K562 (cell line): ENCODE measurements around the gene SP6. TPM values are rescaled to one million over a fixed set of nuclear protein-coding genes. Genes with fewer than 3 reads are reported as not detected.

Experiments
- ARNT ChIP-seq, 2 experiments: fragments of 450-650 bp; IDR thresholded peaks; 2 replicates each; pipeline ENCODE4 v1.6.1; 2016; ENCODE audit warnings: mild to moderate bottlenecking in 1 of 2
- BRD9 ChIP-seq: fragments of 450-650 bp; IDR thresholded peaks from 2 replicates; pipeline ENCODE4 v1.6.1; 2018; ENCODE audit warnings: low read depth; ENCODE audit not compliant: partially characterized antibody
- FUS ChIP-seq: fragments of 200-400 bp; formaldehyde crosslinking; optimal IDR thresholded peaks from 2 replicates; pipeline ENCODE3; 2017; ENCODE audit warnings: low read depth, low read length
- MTF1 ChIP-seq: fragments of 250-450 bp; sonication (Bioruptor Pico); IDR thresholded peaks from 2 replicates; pipeline ENCODE4 v1.9.0; 2021; ENCODE audit warnings: moderate library complexity, mild to moderate bottlenecking, inconsistent platforms, borderline replicate concordance
- NBN ChIP-seq: fragments of 450-650 bp; IDR thresholded peaks from 2 replicates; pipeline ENCODE4 v1.6.1; 2016; ENCODE audit warnings: low read depth, mild to moderate bottlenecking
- NFRKB ChIP-seq: fragments of 450-650 bp; IDR thresholded peaks from 2 replicates; pipeline ENCODE4 v1.6.1; 2016; ENCODE audit warnings: low read depth
- NRF1 ChIP-seq, 2 experiments: fragments of 450-650 bp; IDR thresholded peaks in 1 of 2; conservative IDR thresholded peaks in 1 of 2; 2 replicates each; pipeline ENCODE4 v1.6.1; 2014; ENCODE audit warnings: mild to moderate bottlenecking in 2 of 2
- PHF8 ChIP-seq: fragments of 200-600 bp; sonication (generic); IDR thresholded peaks from 2 replicates; pipeline ENCODE4 v1.6.1; 2012; ENCODE audit warnings: mixed run types, mild to moderate bottlenecking, inconsistent platforms, low read length, moderate library complexity, borderline replicate concordance
- PHTF2 ChIP-seq: fragments of 250-450 bp; sonication (Bioruptor Pico); IDR thresholded peaks from 2 replicates; pipeline ENCODE4 v1.5.0; 2021; ENCODE audit warnings: mild to moderate bottlenecking
- RBM25 ChIP-seq: fragments of 200-400 bp; formaldehyde crosslinking; IDR thresholded peaks from 2 replicates; pipeline ENCODE4 v1.6.1; 2018; ENCODE audit warnings: low read length, low read depth, moderate library complexity; ENCODE audit not compliant: severe bottlenecking
- TAF9B ChIP-seq: fragments of 450-650 bp; IDR thresholded peaks from 2 replicates; pipeline ENCODE4 v1.6.1; 2018; ENCODE audit warnings: mild to moderate bottlenecking; ENCODE audit not compliant: partially characterized antibody
- ZNF24 ChIP-seq: fragments of 450-650 bp; IDR thresholded peaks from 2 replicates; pipeline ENCODE4 v1.6.1; 2016
- ZNF263 ChIP-seq: sonication (generic); formaldehyde crosslinking; IDR thresholded peaks from 2 replicates; pipeline ENCODE4 v1.8.0; 2022; ENCODE audit warnings: mild to moderate bottlenecking, missing genetic modification reagents, borderline replicate concordance
- ZNF316 ChIP-seq: fragments of 450-650 bp; IDR thresholded peaks from 2 replicates; pipeline ENCODE4 v1.6.1; 2016
- ZNF76 ChIP-seq: fragments of 250-450 bp; sonication (Bioruptor Pico); IDR thresholded peaks from 2 replicates; pipeline ENCODE4 v1.4.0; 2020; ENCODE audit warnings: mild to moderate bottlenecking, moderate library complexity, borderline replicate concordance
- polyA plus RNA-seq, 8 experiments: library from polyadenylated mRNA; depleted of rRNA in 4 of 8; stranded (reverse) in 5 of 8; unstranded in 3 of 8; fragments of >200 nt; fragmentation: Nextera tagmentation in 2 of 8; fragmentation: Illumina TruSeq in 1 of 8; extraction: Ambion mirVana in 2 of 8; extraction: Trizol in 1 of 8; gene quantifications; 2 replicates each; pipeline versions ENCODE4 v1.2.1 to v1.2.3, GENCODE V29; 2011 to 2014; ENCODE audit warnings: inconsistent platforms in 1 of 8, missing spikeins in 1 of 8
- total RNA-seq, 7 experiments: library from RNA; depleted of rRNA in 6 of 7; stranded (reverse); fragments of >200 nt in 6 of 7; fragmentation: Illumina TruSeq in 2 of 7; extraction: Trizol in 2 of 7; gene quantifications; 2 replicates each; pipeline versions ENCODE4 v1.2.1 to v1.2.3, GENCODE V29; 2011 to 2021; ENCODE audit warnings: low replicate concordance in 1 of 7
- TF ChIP-seq, protein P1 (sequence below): sonication (generic); formaldehyde crosslinking; IDR thresholded peaks from 2 replicates; pipeline ENCODE4 v1.8.0; 2022; ENCODE audit warnings: missing genetic modification reagents, mild to moderate bottlenecking, moderate library complexity, borderline replicate concordance
- TF ChIP-seq, protein P2 (sequence below): fragments of 450-650 bp; formaldehyde crosslinking; conservative IDR thresholded peaks from 2 replicates; pipeline ENCODE4 v1.4.0; 2022; ENCODE audit warnings: mild to moderate bottlenecking, missing genetic modification characterization
- TF ChIP-seq, protein P3 (sequence below): fragments of 250-450 bp; sonication (Bioruptor Pico); IDR thresholded peaks from 2 replicates; pipeline ENCODE4 v1.4.0; 2020; ENCODE audit warnings: mild to moderate bottlenecking, moderate library complexity, borderline replicate concordance
- TF ChIP-seq, protein P4 (sequence below), 2 experiments: fragments of 250-450 bp in 1 of 2; fragments of 450-650 bp in 1 of 2; sonication (Bioruptor Pico) in 1 of 2; IDR thresholded peaks; 2 replicates each; pipeline versions ENCODE4 v1.6.1 to v1.8.0; 2016 to 2021; ENCODE audit warnings: mild to moderate bottlenecking in 2 of 2, moderate library complexity in 2 of 2, missing compliant biosample characterization in 1 of 2, missing genetic modification characterization in 1 of 2
- TF ChIP-seq, protein P5 (sequence below), 3 experiments: fragments of 200-800 bp in 1 of 3; sonication (Bioruptor generic) in 1 of 3; sonication (generic) in 1 of 3; formaldehyde crosslinking in 1 of 3; IDR thresholded peaks; 2 replicates each; pipeline versions ENCODE4 v1.6.1 to v1.8.0; 2016 to 2022; ENCODE audit warnings: mild to moderate bottlenecking in 2 of 3, missing compliant biosample characterization in 2 of 3, missing genetic modification characterization in 2 of 3, missing genetic modification reagents in 1 of 3

SP6 gene
- total and polyA plus RNA-seq, 9 of the 15 experiments (the other 6 are each of a cell fraction or from before 2014, with no cell fraction given), result 0.11 to 7.9 (median 2.2) TPM

DNA sequence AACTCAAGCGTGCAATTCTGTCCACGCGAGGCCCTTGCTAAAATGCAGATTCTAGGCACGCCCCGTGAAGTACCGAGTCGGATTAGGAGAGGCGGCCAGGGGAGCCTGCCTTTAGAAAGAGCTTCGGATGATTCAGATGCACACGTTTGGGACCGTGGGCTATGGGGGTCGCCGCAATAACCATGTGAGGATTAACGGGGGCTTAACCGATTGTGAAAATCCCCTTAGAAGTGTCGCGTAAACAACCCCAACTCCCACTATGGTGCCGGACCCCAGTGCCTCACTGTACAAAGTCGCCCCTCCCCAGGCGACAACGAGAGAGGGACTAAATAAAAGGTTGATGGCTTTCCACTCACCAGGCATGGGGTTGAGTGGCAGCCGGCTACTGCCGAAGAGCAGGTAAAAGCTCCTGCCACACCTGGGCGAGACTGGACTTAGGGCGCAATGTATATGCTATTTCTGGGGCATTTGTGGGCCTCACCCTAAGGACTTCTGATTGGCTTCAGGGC lies 44.4 kb upstream of the SP6 start (continued):
- TF ChIP-seq RBM25, result no peak
- TF ChIP-seq, protein P1, sequence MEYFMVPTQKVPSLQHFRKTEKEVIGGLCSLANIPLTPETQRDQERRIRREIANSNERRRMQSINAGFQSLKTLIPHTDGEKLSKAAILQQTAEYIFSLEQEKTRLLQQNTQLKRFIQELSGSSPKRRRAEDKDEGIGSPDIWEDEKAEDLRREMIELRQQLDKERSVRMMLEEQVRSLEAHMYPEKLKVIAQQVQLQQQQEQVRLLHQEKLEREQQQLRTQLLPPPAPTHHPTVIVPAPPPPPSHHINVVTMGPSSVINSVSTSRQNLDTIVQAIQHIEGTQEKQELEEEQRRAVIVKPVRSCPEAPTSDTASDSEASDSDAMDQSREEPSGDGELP (CRISPR knock-in tag), result no peak; the same call in none of the 2 replicates
- TF ChIP-seq ZNF316, result no peak
- 0 out of 2 replicates have a peak, but pooled peaks have one; percentile 7 for TF ChIP-seq ZNF24
- TF ChIP-seq, protein P2, sequence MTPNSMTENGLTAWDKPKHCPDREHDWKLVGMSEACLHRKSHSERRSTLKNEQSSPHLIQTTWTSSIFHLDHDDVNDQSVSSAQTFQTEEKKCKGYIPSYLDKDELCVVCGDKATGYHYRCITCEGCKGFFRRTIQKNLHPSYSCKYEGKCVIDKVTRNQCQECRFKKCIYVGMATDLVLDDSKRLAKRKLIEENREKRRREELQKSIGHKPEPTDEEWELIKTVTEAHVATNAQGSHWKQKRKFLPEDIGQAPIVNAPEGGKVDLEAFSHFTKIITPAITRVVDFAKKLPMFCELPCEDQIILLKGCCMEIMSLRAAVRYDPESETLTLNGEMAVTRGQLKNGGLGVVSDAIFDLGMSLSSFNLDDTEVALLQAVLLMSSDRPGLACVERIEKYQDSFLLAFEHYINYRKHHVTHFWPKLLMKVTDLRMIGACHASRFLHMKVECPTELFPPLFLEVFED (CRISPR knock-in tag), result peak; percentile 70; the same call in 1 of the 2 replicates
- TF ChIP-seq NBN, result no peak
- TF ChIP-seq ARNT (IDR thresholded peaks at IDR 0.05), result no peak
- TF ChIP-seq, protein P3, sequence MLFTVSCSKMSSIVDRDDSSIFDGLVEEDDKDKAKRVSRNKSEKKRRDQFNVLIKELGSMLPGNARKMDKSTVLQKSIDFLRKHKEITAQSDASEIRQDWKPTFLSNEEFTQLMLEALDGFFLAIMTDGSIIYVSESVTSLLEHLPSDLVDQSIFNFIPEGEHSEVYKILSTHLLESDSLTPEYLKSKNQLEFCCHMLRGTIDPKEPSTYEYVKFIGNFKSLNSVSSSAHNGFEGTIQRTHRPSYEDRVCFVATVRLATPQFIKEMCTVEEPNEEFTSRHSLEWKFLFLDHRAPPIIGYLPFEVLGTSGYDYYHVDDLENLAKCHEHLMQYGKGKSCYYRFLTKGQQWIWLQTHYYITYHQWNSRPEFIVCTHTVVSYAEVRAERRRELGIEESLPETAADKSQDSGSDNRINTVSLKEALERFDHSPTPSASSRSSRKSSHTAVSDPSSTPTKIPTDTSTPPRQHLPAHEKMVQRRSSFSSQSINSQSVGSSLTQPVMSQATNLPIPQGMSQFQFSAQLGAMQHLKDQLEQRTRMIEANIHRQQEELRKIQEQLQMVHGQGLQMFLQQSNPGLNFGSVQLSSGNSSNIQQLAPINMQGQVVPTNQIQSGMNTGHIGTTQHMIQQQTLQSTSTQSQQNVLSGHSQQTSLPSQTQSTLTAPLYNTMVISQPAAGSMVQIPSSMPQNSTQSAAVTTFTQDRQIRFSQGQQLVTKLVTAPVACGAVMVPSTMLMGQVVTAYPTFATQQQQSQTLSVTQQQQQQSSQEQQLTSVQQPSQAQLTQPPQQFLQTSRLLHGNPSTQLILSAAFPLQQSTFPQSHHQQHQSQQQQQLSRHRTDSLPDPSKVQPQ (CRISPR knock-in tag), result no peak
- TF ChIP-seq FUS, result no peak
- no peak for TF ChIP-seq ZNF76 (CRISPR knock-in tag)
- no peak for TF ChIP-seq PHTF2 (CRISPR knock-in tag)
- no peak for TF ChIP-seq ZNF263
- TF ChIP-seq, protein P4, sequence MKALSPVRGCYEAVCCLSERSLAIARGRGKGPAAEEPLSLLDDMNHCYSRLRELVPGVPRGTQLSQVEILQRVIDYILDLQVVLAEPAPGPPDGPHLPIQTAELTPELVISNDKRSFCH (CRISPR knock-in tag; IDR thresholded peaks at IDR 0.05), result no peak
- TF ChIP-seq, protein P4 (tag; IDR thresholded peaks at IDR 0.05), result 0 out of 2 replicates have a peak, but pooled peaks have one; percentile 76
- TF ChIP-seq BRD9, result peak; percentile 64
- 0 out of 2 replicates have a peak, but pooled peaks have one; percentile 32 for TF ChIP-seq MTF1 (CRISPR knock-in tag)
- no peak for TF ChIP-seq NRF1 (conservative IDR thresholded peaks at IDR 0.05 in 1 of 2, IDR thresholded peaks at IDR 0.05 in 1 of 2)
- TF ChIP-seq, protein P5, sequence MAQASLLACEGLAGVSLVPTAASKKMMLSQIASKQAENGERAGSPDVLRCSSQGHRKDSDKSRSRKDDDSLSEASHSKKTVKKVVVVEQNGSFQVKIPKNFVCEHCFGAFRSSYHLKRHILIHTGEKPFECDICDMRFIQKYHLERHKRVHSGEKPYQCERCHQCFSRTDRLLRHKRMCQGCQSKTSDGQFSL (CRISPR knock-in tag; IDR thresholded peaks at IDR 0.05), result no peak
- TF ChIP-seq, protein P5 (tag; IDR thresholded peaks at IDR 0.05), result no peak
- peak; percentile 76 for TF ChIP-seq TAF9B
- TF ChIP-seq NFRKB, result 0 out of 2 replicates have a peak, but pooled peaks have one; percentile 21
- peak; percentile 85; the same call in 1 of the 2 replicates for TF ChIP-seq PHF8
